ENCODE results near the gene KLHDC10.

Gene KLHDC10

DNA sequence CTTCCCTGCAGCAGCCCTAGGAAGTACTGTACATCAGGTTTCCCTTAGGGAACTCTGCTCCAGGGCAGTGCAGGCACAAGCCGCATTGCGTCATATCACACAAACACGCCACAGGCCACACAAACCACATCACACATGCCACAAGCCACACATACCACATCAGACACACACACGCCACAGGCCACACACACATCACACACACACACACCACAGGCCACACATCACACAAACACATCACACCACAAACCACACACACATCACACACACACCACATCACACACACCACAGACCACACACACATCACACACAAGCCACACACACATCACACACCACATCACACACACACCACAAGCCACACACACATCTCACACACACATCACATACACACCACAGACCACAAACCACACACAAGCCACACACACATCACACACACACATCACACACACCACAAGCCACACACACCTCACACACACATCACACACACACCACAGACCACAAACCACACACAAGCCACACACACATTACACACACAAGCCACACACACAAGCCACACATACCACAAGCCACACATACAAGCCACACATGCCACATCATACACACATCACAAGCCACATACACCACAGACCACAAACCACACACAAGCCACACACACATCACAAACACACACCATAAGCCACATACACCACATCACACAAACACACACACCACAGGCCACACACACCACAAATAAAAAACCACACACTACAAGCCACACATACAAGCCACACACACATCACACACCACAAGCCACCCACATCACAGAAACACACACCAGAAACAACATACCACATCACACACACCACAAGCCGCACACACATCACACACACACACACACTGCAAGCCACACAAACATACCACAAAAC, 81.5 kb downstream of the KLHDC10 start:
- TF ChIP-seq, protein P1, sequence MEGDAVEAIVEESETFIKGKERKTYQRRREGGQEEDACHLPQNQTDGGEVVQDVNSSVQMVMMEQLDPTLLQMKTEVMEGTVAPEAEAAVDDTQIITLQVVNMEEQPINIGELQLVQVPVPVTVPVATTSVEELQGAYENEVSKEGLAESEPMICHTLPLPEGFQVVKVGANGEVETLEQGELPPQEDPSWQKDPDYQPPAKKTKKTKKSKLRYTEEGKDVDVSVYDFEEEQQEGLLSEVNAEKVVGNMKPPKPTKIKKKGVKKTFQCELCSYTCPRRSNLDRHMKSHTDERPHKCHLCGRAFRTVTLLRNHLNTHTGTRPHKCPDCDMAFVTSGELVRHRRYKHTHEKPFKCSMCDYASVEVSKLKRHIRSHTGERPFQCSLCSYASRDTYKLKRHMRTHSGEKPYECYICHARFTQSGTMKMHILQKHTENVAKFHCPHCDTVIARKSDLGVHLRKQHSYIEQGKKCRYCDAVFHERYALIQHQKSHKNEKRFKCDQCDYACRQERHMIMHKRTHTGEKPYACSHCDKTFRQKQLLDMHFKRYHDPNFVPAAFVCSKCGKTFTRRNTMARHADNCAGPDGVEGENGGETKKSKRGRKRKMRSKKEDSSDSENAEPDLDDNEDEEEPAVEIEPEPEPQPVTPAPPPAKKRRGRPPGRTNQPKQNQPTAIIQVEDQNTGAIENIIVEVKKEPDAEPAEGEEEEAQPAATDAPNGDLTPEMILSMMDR (conservative IDR thresholded peaks at IDR 0.05; ENCODE audit: low read depth, low read length): no peak
- Histone ChIP-seq H3K9ac (no peak overlapping the region), H3K4me2 (no peak overlapping the region), H4K20me1 (ENCODE audit: insufficient read depth) (no peaks in the 10 kb centered on the region), H2AFZ (ENCODE audit: low read depth) (no peak overlapping the region), H3K27me3 (ENCODE audit: insufficient read depth, low read depth) (no peaks in the 10 kb centered on the region), H3K27ac (no peak overlapping the region), H3K4me3 (IDR thresholded peaks at IDR 0.05; ENCODE audit: insufficient read depth, low read depth, low read length) (no peak overlapping the region), H3K36me3 (ENCODE audit: insufficient read depth) (no peaks in the 10 kb centered on the region), H3K79me2 (ENCODE audit: insufficient read depth, low read depth) (no peaks in the 10 kb centered on the region), H3K4me1 (ENCODE audit: low read depth, poor library complexity, severe bottlenecking) (no peaks in the 10 kb centered on the region)

DNA sequence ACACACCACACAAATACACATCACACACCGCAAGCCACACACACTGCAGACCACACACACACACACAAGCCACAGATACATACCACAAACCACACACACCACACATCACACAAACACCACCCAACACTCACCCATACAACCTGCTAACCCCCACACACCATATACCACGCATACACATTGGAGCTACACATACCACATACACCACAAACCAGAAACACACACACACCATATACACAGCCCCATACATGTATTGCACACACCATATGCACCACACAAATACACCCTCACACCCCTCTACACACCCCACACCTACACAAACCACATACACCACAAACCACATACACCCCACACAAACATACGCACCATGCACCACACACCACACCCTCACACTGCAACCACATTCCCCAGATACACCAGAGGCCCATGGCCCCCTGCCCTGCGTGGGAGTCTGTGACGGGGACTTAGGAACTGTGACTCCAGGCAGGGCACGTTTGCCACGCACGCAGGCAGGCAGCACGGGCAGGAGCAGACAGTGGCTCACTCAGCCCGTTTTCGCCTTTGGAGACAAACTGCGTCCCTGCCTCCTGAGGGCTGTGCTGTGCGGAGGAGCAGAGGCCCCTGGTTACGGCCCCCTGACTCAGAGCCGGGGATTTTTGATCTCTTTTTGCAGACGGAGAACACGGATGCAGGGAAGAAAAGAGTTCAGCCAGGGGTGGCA, 82.3 kb downstream of the KLHDC10 start:
- TF ChIP-seq, protein P1 (conservative IDR thresholded peaks at IDR 0.05; ENCODE audit: low read depth, low read length): no peak
- Histone ChIP-seq H3K9ac (no peak overlapping the region), H2AFZ (ENCODE audit: low read depth) (no peak overlapping the region), H3K36me3 (ENCODE audit: insufficient read depth) (no peaks in the 10 kb centered on the region), H3K27ac (no peak overlapping the region), H3K4me1 (ENCODE audit: low read depth, poor library complexity, severe bottlenecking) (no peaks in the 10 kb centered on the region), H3K27me3 (ENCODE audit: insufficient read depth, low read depth) (no peaks in the 10 kb centered on the region), H3K4me3 (IDR thresholded peaks at IDR 0.05; ENCODE audit: insufficient read depth, low read depth, low read length) (no peak overlapping the region), H3K79me2 (ENCODE audit: insufficient read depth, low read depth) (no peaks in the 10 kb centered on the region), H3K4me2 (no peak overlapping the region), H4K20me1 (ENCODE audit: insufficient read depth) (no peaks in the 10 kb centered on the region)

GRCh38 chr7:130153211-130153908, 83.0 kb downstream of the KLHDC10 start:
- H2AFZ ChIP-seq (ENCODE audit: low read depth): no peak overlapping the region
- no peak overlapping the region for H3K4me2 ChIP-seq
- no peaks in the 10 kb centered on the region for H3K36me3 ChIP-seq (ENCODE audit: insufficient read depth)
- H3K4me3 ChIP-seq (IDR thresholded peaks at IDR 0.05; ENCODE audit: insufficient read depth, low read depth, low read length): no peak overlapping the region
- no peaks in the 10 kb centered on the region for H3K79me2 ChIP-seq (ENCODE audit: insufficient read depth, low read depth)
- H3K27me3 ChIP-seq (ENCODE audit: insufficient read depth, low read depth): no peaks in the 10 kb centered on the region
- no peak overlapping the region for H3K9ac ChIP-seq
- no peaks in the 10 kb centered on the region for H3K4me1 ChIP-seq (ENCODE audit: low read depth, poor library complexity, severe bottlenecking)
- TF ChIP-seq, protein P1 (conservative IDR thresholded peaks at IDR 0.05; ENCODE audit: low read depth, low read length): no peak
- no peaks in the 10 kb centered on the region for H4K20me1 ChIP-seq (ENCODE audit: insufficient read depth)
- no peak overlapping the region for H3K27ac ChIP-seq

GRCh38 chr7:130154131-130154500, 83.8 kb downstream of the KLHDC10 start:
- Histone ChIP-seq H2AFZ (ENCODE audit: low read depth) (no peak overlapping the region), H3K79me2 (ENCODE audit: insufficient read depth, low read depth) (no peaks in the 10 kb centered on the region), H3K4me2 (no peak overlapping the region), H3K27me3 (ENCODE audit: insufficient read depth, low read depth) (no peaks in the 10 kb centered on the region), H3K9ac (no peak overlapping the region), H3K4me1 (ENCODE audit: low read depth, poor library complexity, severe bottlenecking) (no peaks in the 10 kb centered on the region), H4K20me1 (ENCODE audit: insufficient read depth) (no peaks in the 10 kb centered on the region), H3K27ac (no peak overlapping the region), H3K4me3 (IDR thresholded peaks at IDR 0.05; ENCODE audit: insufficient read depth, low read depth, low read length) (no peak overlapping the region), H3K36me3 (ENCODE audit: insufficient read depth) (no peaks in the 10 kb centered on the region)
- TF ChIP-seq, protein P1 (conservative IDR thresholded peaks at IDR 0.05; ENCODE audit: low read depth, low read length): no peak
